ENCODE measurements around the gene SLC3A2. TPM values are rescaled to one million over a fixed set of nuclear protein-coding genes. Genes with fewer than 3 reads are reported as not detected.

The SLC3A2 gene
- total RNA-seq, 2 donors from 2014 or later = 138 to 739 TPM

- no peaks in the 10 kb centered on the region for H3K9me3 ChIP-seq
- no peaks in the 10 kb centered on the region for H3K27me3 ChIP-seq (replicated peaks; ENCODE audit: insufficient read depth)
- no peak overlapping the region for H3K4me3 ChIP-seq
- peaks cover 5 to 14% of the 10 kb centered on the region in 2 donors for H3K4me1 ChIP-seq (ENCODE audit: control insufficient read depth in 1 of 2, low read depth in 2 of 2)
- no peaks in the 10 kb centered on the region for H3K36me3 ChIP-seq
- H3K27ac ChIP-seq = no peak overlapping the region
- TF ChIP-seq, protein P1, sequence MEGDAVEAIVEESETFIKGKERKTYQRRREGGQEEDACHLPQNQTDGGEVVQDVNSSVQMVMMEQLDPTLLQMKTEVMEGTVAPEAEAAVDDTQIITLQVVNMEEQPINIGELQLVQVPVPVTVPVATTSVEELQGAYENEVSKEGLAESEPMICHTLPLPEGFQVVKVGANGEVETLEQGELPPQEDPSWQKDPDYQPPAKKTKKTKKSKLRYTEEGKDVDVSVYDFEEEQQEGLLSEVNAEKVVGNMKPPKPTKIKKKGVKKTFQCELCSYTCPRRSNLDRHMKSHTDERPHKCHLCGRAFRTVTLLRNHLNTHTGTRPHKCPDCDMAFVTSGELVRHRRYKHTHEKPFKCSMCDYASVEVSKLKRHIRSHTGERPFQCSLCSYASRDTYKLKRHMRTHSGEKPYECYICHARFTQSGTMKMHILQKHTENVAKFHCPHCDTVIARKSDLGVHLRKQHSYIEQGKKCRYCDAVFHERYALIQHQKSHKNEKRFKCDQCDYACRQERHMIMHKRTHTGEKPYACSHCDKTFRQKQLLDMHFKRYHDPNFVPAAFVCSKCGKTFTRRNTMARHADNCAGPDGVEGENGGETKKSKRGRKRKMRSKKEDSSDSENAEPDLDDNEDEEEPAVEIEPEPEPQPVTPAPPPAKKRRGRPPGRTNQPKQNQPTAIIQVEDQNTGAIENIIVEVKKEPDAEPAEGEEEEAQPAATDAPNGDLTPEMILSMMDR (IDR thresholded peaks at IDR 0.05) = no peak
- ATAC-seq (ENCODE audit: insufficient number of reproducible peaks, low FRiP score, low read depth) (no peak), DNase-seq (ENCODE audit: low spot score) (no peak)
Observed at GRCh38 chr11:62843466-62843865, 37.2 kb upstream of the SLC3A2 start.

DNA sequence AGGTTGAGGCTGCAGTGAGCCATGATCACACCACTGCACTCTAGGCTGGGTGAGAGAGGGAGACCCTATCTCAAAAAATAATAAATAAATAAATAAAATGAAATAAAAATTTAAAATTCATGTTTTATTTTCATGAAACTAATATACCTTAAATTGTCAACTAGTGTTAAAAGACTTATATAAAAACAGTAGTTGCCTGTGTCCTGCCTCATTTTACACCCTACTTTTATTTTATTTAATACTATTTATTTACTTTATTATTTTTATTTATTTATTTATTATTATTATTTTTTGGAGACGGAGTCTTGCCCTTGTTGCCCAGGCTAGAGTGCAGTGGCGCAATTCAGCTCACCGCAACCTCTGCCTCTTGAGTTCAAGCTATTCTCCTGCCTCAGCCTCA is 36.5 kb upstream of the SLC3A2 start:
- ATAC-seq (ENCODE audit: insufficient number of reproducible peaks, low FRiP score, low read depth) = no peak
- no peaks in the 10 kb centered on the region for H3K27me3 ChIP-seq (replicated peaks; ENCODE audit: insufficient read depth)
- H3K9me3 ChIP-seq = no peaks in the 10 kb centered on the region

GRCh38 chr11:62846177-62846576 is 34.5 kb upstream of the SLC3A2 start:
- Histone ChIP-seq H3K27ac (no peak overlapping the region), H3K9me3 (no peaks in the 10 kb centered on the region), H3K4me3 (no peak overlapping the region), H3K27me3 (replicated peaks; ENCODE audit: insufficient read depth) (no peaks in the 10 kb centered on the region), H3K36me3 (no peaks in the 10 kb centered on the region), H3K4me1 (ENCODE audit: control insufficient read depth in 1 of 2, low read depth in 2 of 2) (peaks cover 3 to 9% of the 10 kb centered on the region in 2 donors)
- ATAC-seq (ENCODE audit: insufficient number of reproducible peaks, low FRiP score, low read depth) (no peak), DNase-seq (ENCODE audit: low spot score) (no peak)
- TF ChIP-seq, protein P1 (IDR thresholded peaks at IDR 0.05) = no peak

More for the DNA sequence above, 36.5 kb upstream of the SLC3A2 start:
- Histone ChIP-seq H3K27ac (no peak overlapping the region), H3K36me3 (no peaks in the 10 kb centered on the region), H3K4me3 (no peak overlapping the region), H3K4me1 (ENCODE audit: control insufficient read depth in 1 of 2, low read depth in 2 of 2) (peaks cover 3 to 9% of the 10 kb centered on the region in 2 donors)
- TF ChIP-seq, protein P1 (IDR thresholded peaks at IDR 0.05) = no peak
- DNase-seq (ENCODE audit: low spot score) = no peak

- peaks cover 11% of the 10 kb centered on the region for H3K36me3 ChIP-seq
- no peaks in the 10 kb centered on the region for H3K9me3 ChIP-seq
- TF ChIP-seq, protein P1 (IDR thresholded peaks at IDR 0.05) = no peak
- H3K4me1 ChIP-seq (ENCODE audit: control insufficient read depth in 1 of 2, low read depth in 2 of 2) = peaks cover 0 to 1% of the 10 kb centered on the region in 2 donors
- no peak overlapping the region for H3K4me3 ChIP-seq
- no peak for DNase-seq (ENCODE audit: low spot score)
- no peak overlapping the region for H3K27ac ChIP-seq
- H3K27me3 ChIP-seq (replicated peaks; ENCODE audit: insufficient read depth) = no peaks in the 10 kb centered on the region
- no peak for ATAC-seq (ENCODE audit: insufficient number of reproducible peaks, low FRiP score, low read depth)
Observed at GRCh38 chr11:62847767-62848314, 32.9 kb upstream of the SLC3A2 start.

DNA sequence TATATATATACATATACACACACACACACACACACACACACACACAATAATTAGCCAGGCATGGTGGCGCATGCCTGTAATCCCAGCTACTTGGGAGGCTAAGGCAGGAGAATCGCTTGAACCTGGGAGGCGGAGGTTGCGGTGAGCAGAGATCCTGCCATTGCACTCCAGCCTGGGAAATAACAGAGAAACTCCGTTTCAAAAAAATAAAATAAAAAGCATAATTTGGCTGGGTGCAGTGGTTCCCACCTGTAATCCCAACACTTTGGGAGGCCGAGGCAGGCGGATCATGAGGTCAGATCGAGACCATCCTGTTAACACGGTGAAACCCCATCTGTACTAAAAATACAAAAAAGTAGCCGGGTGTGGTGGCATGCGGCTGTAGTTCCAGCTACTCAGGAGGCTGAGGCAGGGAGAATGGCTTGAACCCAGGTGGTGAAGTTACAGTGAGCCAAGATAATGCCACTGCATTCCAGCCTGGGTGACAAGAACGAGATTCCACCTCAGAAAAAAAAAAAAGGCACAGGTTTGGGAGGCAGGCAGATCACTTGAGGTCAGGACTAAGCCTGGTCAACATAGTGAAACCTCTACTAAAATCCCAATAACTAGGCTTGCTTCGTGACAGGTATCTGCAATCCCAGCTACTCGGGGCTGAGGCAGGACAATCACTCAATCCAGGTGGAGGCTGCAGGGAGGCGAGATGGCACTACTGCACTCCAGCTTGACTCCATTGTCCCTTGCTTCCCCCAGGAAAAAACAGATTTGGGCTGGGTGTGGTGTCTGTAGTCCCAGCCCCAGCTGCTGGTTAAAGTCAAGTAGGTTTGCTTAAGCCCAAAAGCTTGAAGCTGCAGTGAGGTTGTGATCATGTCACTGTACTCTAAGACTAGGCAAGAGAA is 29.5 kb upstream of the SLC3A2 start:
- H3K4me1 ChIP-seq (ENCODE audit: control insufficient read depth in 1 of 2, low read depth in 2 of 2) = peaks cover 15 to 20% of the 10 kb centered on the region in 2 donors
- TF ChIP-seq, protein P1 (IDR thresholded peaks at IDR 0.05) = no peak
- peaks cover 24% of the 10 kb centered on the region for H3K36me3 ChIP-seq
- H3K4me3 ChIP-seq = no peak overlapping the region
- ATAC-seq (ENCODE audit: insufficient number of reproducible peaks, low FRiP score, low read depth) (no peak), DNase-seq (ENCODE audit: low spot score) (no peak)
- no peak overlapping the region for H3K27ac ChIP-seq
- no peaks in the 10 kb centered on the region for H3K9me3 ChIP-seq
- no peaks in the 10 kb centered on the region for H3K27me3 ChIP-seq (replicated peaks; ENCODE audit: insufficient read depth)

Data from thoracic aorta (tissue), 2 donors.